ENCODE measurements around the gene DNASE1L2.

Gene DNASE1L2

DNA sequence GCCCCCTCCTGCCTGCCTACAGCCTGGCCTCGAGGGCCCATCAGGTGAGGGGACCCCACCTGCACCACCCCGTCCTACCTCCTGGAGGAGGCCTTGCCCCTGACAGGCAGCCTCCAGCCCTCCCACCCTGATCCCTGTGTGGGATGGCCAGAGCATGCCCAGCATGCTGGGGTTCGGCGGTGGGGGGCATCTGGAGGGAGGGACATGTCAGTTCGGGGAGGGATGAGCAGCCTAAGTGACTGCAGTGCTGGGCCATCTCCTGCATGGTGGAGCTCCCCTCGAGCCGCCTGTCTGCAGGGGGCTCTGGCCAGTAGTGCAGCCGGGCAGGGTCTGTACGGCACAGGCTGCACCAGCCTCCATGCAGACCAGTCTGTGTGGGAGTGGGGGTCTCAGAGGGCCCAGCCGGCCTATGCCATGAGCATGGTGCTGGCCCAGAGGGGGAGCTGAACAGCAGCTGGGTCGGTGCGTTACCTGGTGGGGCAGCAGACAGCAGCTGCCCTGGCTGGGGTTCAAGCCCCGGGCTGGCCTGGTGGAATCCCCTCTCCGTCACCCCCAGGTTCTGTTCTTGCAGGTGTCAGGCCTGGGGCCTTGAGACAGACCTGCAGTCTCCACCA is 35.7 kb downstream of the DNASE1L2 start:
- DNase-seq = no peak

DNA sequence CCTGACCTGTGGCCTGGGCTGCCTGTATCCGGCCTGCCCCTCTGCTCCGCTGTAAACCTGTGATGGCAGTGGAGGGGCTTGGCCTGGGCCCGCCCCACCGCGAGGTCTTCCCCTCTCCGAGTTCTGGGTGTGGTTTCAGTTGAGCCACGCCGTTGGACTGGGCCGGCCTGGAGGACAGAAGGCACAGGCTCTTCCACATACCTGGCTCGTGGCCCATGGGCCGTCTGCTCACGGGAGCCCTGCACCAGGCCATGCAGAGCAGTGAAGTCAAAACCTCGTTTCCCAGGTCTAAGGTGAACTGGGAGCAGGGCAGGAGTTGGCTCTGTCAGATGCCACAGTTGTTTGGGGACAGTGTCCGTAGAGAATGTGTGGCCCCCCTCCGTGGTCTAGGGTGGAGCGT is 37.2 kb downstream of the DNASE1L2 start:
- no peak for DNase-seq

DNA sequence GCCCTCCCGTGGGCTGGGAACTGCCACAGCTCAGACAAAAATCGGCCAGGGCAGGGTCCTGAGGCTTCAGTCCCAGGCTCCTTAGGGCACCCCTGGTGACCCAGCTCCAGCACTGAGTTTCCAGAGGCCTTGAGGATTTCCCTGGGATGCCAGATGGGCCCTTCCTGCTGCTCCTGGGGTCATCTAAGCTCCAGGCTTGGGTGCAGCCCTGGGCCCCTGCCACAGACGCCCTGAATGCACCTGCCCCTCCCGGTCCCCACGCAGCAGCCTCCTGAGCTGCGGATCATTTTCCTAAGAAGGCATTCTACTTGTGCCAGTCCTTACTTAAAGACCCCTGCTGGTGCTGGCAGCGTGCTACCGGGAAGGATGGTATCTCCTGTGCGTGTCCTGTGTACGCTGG is 37.7 kb downstream of the DNASE1L2 start:
- no peak for DNase-seq

DNA sequence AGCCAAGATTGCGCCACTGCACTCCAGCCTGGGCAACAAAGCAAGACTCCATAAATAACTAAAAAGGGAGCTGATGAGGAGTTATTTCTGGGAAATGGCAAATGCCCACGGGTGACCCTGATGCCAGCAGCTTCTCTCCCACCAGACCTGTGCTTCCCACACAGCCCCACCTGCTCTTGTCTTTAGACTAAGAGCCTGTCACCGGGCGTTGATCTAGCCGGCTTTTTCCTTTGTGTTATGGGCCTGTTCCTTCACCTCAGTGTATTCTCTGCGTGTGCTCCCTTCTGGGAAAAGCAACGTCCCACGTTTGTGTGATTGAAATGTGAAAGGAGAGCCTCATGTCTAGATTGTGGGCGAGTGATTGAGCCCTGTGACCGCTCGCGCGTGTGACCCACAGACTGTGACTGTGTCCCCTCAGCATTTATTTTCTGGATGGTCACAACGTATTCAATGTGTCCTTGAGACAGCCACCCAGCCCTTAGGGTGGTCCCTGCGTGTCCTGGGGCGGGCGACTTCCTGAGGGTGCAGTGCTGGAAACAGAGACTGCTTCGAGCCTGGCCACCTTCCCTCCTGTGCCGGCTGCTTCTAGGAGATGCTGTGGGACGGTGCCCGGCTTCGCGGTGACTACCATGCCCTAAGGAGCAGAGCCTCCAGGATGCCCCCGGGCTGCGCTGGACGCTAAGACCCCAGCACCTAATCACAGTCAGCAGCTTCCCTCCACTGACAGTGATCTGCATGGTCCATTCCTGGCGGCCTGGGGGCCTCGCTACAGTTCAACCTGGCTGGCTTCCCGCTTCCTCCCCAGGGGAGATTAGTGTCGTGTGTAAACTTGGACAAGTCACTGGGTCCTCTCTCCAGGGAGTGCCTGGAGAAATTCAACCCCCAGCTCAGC is 39.5 kb downstream of the DNASE1L2 start:
- no peak for DNase-seq

DNA sequence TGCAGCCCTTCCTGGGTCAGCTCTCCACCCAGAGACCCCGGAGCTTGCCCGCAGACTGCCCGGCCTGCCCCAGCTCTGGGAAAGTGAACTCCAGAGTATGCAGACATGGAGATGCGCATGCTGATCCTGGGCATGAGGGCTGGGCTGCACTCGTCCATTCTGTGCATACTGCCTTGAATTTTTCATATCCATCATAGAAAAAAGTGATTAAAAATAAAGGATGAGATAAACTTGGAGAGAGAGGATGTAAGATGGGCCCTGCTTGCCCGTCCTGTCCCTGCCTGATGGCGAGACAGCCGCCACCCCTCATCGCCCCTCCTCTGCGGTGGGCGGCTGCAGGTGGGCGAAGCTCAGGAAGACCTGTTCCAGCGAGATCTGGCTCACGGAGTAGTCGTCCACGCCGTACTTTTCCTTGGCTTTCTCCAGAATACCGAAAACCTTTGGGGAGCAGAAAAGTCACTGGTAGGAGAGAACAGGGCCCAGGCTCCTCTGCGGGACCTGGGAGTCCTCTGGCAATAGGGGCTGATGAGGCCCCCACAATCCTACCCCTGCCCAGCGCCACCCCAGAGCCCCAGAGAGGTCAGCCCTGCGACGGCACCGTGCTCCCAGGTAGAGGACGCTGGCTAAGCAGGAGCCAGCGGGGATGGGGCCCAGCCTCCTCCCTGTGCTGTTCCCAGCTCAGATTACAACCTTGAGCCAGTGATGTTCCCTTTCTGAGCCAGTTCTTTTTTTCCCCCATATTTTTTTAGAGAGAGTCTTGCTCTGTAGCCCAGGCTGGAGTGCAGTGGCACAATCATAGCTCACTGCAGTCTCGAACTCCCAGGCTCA is 40.3 kb downstream of the DNASE1L2 start:
- no peak for DNase-seq

DNA sequence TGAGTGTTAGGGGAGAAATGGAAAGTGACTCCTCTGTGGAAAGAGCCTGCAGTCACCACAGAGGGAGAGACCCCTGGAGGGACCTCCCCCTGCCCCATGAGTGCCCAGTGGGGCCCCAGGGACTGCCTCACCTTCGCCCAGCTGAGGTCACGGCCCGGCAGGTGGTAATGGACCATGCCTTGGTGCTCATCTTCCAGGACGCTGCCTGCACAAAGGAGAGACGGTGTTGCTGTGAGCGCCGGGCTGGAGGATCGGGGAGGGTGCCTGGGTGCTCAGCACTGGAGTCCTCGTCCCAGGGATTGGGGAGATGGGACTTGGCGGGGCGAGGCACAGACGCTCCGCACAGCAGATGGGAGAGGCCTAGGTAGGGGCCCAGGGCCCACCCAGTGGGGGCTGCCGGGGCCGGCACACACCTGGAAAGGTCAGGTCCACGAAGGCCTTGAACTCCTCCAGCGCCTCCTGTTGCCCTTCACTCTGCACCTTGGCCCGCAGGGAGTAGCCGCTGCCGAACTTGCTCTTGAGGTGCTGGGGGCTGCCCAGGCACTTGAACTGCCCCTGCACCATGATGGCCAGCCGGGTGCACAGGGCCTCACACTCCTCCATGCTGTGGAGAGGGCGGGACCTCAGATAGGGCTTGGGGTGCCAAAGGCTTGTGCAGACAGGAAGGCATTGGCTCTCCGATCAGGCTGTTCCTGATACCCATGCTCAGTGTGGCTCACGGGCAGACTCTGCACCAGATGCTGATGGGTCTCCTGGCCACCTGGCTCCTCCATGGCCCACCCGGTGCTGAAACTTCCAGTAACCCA is 41.4 kb downstream of the DNASE1L2 start:
- DNase-seq = no peak

DNA sequence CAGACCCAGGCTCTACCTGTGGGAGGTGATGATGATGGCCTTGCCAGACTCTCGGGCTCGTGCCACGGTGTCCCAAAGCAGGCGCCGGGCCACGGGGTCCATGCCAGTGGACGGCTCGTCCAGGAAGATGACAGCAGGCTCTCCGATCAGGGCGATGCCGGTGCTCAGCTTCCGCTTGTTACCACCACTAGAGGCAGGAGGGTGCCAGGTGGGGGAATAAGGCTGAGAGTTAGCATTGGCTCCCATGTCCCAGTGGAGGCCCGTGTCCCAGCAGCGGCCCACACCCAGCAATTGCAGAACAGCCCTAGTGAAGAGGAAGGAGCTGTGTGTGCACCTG is 42.0 kb downstream of the DNASE1L2 start:
- no peak for DNase-seq

DNA sequence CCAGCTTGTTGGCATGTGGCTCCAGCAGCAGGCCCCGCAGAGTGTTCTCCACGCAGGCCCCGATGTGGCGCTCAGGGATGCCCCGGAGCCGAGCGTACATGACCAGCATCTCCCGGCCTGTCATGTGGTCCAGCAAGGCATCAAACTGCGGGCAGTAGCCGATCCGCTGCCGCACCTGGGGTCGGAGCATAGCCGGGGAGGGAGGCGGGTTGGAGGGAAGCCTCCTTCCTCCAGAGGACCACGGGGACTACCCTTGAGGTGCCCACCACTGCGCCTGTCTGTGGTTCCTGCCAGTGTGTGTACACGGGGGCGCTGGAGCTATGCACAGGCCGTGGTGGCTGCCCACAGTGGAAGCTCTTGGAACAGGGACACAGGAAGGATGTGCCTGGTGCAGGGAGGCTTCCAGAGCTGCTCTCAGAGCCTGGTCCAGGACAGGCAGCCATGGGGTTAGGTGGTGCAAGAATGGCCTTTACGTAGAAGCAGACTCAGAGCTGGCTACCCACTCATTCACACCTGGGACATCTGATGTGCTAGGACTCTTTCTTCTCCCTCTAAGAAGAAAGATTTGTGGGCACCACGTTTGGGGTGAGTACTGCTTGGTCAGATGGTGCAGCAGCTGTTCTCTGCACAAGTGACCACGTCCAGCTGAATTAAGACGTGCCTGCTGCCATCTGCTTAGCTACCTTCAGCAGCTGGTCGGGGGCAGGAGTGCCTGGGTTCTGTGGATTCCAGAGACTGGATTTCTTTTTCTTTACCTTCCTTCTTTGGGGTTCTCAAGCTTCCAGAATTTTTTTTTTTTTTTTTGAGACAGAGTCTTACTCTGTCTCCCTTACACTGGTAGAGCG is 42.9 kb downstream of the DNASE1L2 start:
- no peak for DNase-seq

DNA sequence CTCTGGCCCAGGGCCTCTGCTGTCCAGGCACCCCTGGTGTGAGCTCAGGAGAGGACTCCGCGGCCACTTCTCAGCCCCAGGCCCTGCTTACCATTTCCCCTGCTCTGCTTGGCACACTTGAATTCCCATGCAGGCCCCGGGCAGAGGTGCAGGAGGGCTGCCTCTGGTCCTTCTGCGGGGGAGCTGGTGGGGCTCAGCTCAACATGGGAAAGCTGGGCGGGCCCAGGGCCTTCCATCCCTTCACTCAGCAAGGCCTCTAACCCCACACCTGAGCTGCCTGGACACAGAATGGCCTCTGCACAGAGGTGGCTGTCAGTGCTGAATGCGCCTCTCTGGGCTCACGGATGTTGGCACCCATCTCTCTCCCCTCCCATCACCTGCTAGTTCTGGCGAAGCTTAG is 44.2 kb downstream of the DNASE1L2 start:
- DNase-seq = no peak

DNA sequence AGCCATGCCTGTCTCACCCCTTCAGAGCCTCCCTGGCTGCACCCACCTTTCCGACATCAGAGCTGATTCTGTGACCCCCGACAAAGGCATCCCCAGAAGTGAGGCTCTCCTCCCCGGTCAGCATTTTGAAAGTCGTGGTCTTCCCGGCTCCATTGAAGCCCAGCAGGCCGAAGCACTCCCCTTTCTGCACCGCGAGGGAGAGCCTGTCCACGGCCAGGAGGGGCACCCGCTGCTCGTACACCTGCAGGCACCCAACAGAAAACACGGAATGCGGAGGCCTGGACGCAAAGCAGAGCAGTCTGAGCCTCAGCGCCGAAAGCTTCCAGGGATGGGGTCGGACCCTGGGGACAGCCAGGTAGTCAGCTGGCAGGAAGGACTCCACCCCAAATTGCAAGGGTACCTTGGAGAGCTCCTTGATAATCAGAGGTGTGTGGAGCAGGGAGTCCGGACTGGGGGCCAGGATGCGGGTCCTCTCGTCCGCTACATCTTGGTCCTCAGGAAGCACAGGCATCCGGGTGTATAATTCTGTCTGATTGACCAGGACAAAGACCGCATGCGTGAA is 44.8 kb downstream of the DNASE1L2 start:
- DNase-seq = no peak

DNA sequence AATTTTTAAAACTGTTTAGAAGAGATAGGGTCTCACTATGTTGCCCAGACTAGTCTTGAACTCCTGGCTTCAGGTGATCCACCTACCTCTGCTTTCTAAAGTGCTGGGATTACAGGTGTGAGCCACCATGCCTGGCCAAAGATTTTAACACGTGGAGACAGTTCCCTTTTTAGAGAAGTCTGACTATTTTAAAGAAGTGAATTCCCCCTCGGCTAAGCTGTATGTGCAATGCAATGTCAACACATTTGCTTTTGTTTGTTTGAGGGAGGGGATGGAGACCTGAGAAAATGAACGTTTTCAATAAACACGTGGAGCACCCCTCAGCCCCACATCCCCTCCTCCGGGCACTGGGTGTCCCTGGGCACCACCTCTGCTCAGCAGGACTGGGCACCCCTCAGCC is 46.0 kb downstream of the DNASE1L2 start:
- DNase-seq = no peak

DNA sequence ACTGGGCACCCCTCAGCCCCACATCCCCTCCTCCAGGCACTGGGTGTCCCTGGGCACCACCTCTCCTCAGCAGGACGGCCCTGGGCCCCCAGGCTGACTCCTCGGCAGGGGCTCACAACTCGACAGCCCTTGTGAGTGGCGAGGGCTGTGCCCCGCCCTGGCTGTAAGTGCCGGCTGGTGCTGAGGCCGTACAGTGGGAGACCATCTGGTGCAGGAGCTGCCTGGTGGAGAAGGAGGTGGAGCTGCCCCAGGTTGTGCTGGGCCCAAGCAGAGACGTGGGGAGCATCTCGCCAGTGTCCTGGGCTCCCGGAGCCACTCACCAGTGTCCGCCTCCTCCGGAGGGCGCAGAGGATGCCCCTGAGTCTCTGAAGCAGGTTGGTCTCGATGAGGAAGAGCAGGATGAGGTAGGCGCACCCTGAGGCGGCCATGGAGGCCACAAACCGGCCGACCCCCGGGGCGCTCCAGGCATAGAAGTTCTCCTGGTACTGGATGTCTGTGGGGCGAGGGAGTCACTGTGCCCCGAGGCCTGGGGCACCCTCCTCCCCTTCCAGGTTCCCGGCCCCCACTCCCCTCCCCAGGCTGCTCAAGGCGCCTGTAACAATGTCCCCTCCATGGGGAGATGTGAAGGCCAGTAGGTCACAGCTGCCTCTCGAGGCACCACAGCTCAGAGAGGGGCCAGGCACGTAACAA is 46.8 kb downstream of the DNASE1L2 start:
- DNase-seq = no peak

DNA sequence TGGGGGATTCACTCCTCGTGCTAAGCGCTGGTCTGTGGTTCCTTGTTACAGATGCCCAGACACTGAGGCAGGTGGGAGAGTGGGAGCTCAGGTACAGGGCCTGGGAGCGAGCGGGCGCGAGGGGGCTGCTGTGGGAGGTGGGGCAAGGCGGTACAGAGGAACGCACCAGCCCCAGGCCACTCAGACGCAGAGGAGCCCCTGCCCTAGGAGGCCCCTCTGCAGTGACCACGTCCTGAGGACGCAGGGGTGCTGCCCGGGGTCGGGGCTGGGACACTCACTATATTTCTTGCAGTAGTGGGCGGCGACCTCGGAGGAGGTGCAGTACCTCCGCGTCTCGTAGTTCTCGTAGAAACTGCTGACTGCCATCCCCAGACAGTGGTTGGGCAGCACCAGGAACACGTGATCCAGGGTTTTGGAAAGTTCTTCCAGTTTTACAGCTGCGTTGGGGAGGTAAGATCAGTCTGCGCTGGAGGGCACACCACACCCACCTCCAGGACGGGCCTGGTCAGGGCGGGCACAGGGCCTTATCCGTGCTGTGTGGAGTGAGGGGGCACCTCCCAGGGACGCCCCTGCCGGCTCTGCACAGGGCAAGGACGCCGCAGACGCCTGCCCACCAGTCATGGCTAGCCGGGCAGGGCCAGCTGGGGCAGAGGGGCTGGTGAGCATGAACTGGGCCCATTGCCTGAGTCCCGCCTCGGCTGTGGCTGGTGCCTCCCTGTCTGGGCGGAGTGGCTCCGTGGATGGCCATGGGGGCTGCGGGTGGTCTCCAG is 47.9 kb downstream of the DNASE1L2 start:
- no peak for DNase-seq

DNA sequence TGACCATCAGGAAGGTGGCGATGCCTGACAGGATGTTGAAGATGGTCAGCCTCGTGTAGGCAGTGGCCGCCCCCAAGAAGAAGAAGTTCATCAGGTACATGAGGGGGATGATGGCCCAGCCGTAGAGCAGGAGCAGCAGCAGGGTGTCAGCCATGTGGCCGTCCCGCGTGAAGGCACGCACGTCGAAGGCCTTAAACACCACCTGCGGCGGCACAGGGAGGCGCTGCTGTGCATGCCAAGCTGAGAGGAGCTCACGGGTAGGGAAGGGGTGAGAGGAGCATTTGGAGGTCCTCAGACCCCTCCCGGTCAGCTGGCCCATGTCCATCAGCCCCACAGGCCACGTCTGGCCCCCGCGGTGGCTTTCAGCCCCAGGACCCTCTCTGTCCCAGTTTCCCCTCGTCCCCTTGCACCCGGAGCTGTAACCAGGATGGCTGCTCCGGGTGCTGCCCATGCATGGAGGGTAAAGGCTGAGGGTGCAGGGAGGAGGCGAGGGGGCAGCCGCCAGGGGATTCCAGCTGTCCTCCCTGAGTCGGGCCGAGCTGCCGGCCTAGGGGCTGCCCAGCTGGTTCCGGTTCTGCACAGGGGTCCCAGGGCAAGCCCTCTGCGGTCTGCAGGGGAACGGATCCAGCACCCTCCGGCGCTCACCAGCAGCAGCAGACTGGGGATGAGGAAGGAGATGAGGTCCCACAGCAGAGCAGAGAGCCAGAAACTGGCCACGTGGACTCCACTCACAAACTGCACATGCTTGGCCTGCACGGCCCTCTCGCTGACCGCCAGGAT is 48.7 kb downstream of the DNASE1L2 start:
- DNase-seq = no peak

DNA sequence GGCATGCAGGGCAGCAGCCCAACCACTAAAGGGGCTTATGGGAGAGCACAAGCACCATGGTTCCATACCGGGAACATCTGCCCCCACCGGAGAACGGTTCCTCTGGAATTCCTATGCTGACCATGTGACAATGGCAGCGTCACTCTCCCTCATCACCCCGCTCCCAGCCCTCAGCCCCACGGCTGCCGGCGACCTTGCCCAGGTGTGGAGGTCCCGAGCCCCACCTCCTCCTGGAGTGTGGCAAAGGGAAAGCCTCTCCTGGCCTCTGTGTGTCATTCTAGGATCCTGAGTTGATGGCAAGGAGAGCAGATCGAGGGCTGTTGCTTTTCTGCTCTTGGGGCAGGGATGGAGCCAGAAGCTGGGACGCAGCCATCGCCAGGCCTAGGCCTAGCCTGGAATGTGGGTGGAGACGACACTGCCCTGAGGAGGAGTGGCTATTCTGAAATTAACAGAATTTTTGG is 49.5 kb downstream of the DNASE1L2 start:
- DNase-seq = no peak

DNA sequence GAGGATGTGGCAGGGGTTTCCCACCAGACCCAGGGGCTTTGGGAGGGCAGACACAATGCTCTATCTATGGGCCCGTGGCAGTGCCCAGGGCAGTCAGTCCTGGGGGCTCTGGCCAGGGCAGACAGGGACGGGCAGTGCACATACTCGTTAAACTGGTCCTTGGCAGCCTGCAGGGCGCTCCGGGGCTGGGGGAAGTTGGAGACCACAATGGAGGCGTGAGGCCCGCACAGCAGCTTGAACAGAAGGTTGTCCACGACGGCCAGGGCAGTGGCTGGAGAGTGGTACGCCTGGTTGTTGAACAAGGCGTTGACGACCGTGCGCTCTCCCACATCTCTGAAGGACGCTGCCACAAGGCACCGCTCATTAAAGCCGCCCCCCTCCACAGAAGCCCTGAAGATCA is 50.3 kb downstream of the DNASE1L2 start:
- DNase-seq = no peak

DNA sequence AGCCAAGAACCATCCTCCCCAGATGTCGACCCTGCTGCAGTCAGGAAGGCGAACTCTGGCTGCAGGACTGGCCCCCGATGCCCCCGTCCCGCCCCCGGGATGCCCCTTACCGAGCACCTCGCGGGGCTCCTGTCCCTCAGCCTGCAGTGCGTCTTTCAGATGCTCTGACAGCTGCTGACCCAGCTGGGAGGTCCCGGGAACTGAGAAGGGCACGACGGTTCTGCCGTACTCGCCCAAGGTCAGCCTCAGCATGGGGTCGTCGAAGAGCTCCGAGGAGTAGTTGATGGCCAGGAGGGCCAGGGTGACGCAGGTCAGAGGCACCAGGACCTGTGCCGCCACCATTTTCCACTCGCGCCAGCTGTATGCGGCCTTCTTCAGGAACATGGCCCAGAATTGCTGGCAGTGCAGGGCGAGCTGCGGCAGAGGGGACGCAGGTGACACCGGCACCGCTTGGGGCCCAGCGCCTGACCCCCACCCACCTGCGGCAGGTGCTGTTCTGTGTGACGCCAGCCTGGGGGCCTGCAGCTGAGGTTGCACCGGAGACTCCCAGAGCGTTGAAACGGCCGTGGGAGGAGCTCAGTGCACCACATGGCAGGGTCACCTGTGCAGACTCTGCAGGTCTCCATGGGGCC is 51.8 kb downstream of the DNASE1L2 start:
- no peak for DNase-seq

All from CD4-positive, alpha-beta T cell treated with Interleukin-4 for 1 hour (primary cell).